K562 (cell line): ENCODE data around the gene ABCE1. TPM values are rescaled to one million over a fixed set of nuclear protein-coding genes. Genes with fewer than 3 reads are reported as not detected.

Experiments
- ADNP ChIP-seq: fragments of 200-800 bp; sonication (Bioruptor generic); IDR thresholded peaks from 2 replicates; pipeline ENCODE4 v1.6.1; 2016; ENCODE audit warnings: missing genetic modification characterization, missing compliant biosample characterization
- CHD4 ChIP-seq: fragments of 200-600 bp; sonication (generic); IDR thresholded peaks from 3 replicates; pipeline ENCODE4 v1.6.1; 2012; ENCODE audit warnings: low read depth, mild to moderate bottlenecking, mixed read lengths, low read length, inconsistent platforms; ENCODE audit not compliant: insufficient read depth, insufficient replicate concordance, poor library complexity, severe bottlenecking
- HNRNPUL1 ChIP-seq: fragments of 200-400 bp; formaldehyde crosslinking; IDR thresholded peaks from 2 replicates; pipeline ENCODE4 v1.6.1; 2017; ENCODE audit warnings: low read length
- ILF3 ChIP-seq: fragments of 450-650 bp; IDR thresholded peaks from 2 replicates; pipeline ENCODE4 v1.6.1; 2018; ENCODE audit warnings: antibody characterized with exemption, mild to moderate bottlenecking, moderate library complexity, borderline replicate concordance
- LEF1 ChIP-seq: fragments of 450-650 bp; IDR thresholded peaks from 2 replicates; pipeline ENCODE4 v1.6.1; 2016; ENCODE audit warnings: mild to moderate bottlenecking
- MAFK ChIP-seq: IDR thresholded peaks from 2 replicates; pipeline ENCODE4 v1.6.1; 2011; ENCODE audit warnings: low read length, improper control_type of control experiment
- MBD2 ChIP-seq: sonication (generic); IDR thresholded peaks from 2 replicates; pipeline ENCODE4 v1.6.1; 2016; ENCODE audit warnings: low read depth, borderline replicate concordance
- MTA2 ChIP-seq: fragments of 450-650 bp; IDR thresholded peaks from 2 replicates; pipeline ENCODE4 v1.6.1; 2016; ENCODE audit warnings: low read depth
- NCOA1 ChIP-seq: fragments of 450-650 bp; IDR thresholded peaks from 2 replicates; pipeline ENCODE4 v1.6.1; 2016; ENCODE audit warnings: low read depth
- NRF1 ChIP-seq, 2 experiments: fragments of 450-650 bp; IDR thresholded peaks in 1 of 2; conservative IDR thresholded peaks in 1 of 2; 2 replicates each; pipeline ENCODE4 v1.6.1; 2014; ENCODE audit warnings: mild to moderate bottlenecking in 2 of 2
- OTX1 ChIP-seq: fragments of 450-650 bp; formaldehyde crosslinking; IDR thresholded peaks from 2 replicates; pipeline ENCODE4 v1.4.0; 2022; ENCODE audit warnings: mild to moderate bottlenecking
- POLR2A ChIP-seq: fragments of 450-650 bp; conservative IDR thresholded peaks from 2 replicates; pipeline ENCODE4 v1.6.1; 2016
- POLR2B ChIP-seq: fragments of 450-650 bp; IDR thresholded peaks from 2 replicates; pipeline ENCODE4 v1.6.1; 2018; ENCODE audit warnings: low read depth; ENCODE audit not compliant: partially characterized antibody
- PRMT5 ChIP-seq: sonication (generic); formaldehyde crosslinking; IDR thresholded peaks from 2 replicates; pipeline ENCODE4 v1.5.0; 2020; ENCODE audit warnings: missing genetic modification reagents
- RBM15 ChIP-seq: fragments of 200-400 bp; formaldehyde crosslinking; IDR thresholded peaks from 2 replicates; pipeline ENCODE4 v1.6.1; 2018; ENCODE audit warnings: mild to moderate bottlenecking, low read length, moderate library complexity; ENCODE audit not compliant: insufficient read depth
- RFX5 ChIP-seq: IDR thresholded peaks from 2 replicates; pipeline ENCODE4 v1.6.1; 2011; ENCODE audit warnings: low read depth, mild to moderate bottlenecking, improper control_type of control experiment, low read length
- SRSF9 ChIP-seq: fragments of 200-400 bp; formaldehyde crosslinking; IDR thresholded peaks from 2 replicates; pipeline ENCODE4 v1.6.1; 2017; ENCODE audit warnings: low read depth, low read length, borderline replicate concordance
- ZBTB17 ChIP-seq: fragments of 450-650 bp; formaldehyde crosslinking; IDR thresholded peaks from 2 replicates; pipeline ENCODE4 v1.4.0; 2020; ENCODE audit warnings: mild to moderate bottlenecking
- ZNF165 ChIP-seq: fragments of 250-450 bp; sonication (Bioruptor Pico); IDR thresholded peaks from 2 replicates; pipeline ENCODE4 v1.4.0; 2020; ENCODE audit warnings: borderline replicate concordance
- ZNF184 ChIP-seq: sonication (generic); formaldehyde crosslinking; IDR thresholded peaks from 2 replicates; pipeline ENCODE4 v1.5.0; 2020; ENCODE audit warnings: missing genetic modification reagents
- ZNF445 ChIP-seq: fragments of 250-450 bp; sonication (Bioruptor Pico); IDR thresholded peaks from 2 replicates; pipeline ENCODE4 v1.4.0; 2020; ENCODE audit warnings: low read depth, mild to moderate bottlenecking, moderate library complexity
- polyA plus RNA-seq, 8 experiments: library from polyadenylated mRNA; depleted of rRNA in 4 of 8; stranded (reverse) in 5 of 8; unstranded in 3 of 8; fragments of >200 nt; fragmentation: Nextera tagmentation in 2 of 8; fragmentation: Illumina TruSeq in 1 of 8; extraction: Ambion mirVana in 2 of 8; extraction: Trizol in 1 of 8; gene quantifications; 2 replicates each; pipeline versions ENCODE4 v1.2.1 to v1.2.3, GENCODE V29; 2011 to 2014; ENCODE audit warnings: inconsistent platforms in 1 of 8, missing spikeins in 1 of 8
- total RNA-seq, 7 experiments: library from RNA; depleted of rRNA in 6 of 7; stranded (reverse); fragments of >200 nt in 6 of 7; fragmentation: Illumina TruSeq in 2 of 7; extraction: Trizol in 2 of 7; gene quantifications; 2 replicates each; pipeline versions ENCODE4 v1.2.1 to v1.2.3, GENCODE V29; 2011 to 2021; ENCODE audit warnings: low replicate concordance in 1 of 7
- TF ChIP-seq, protein P1 (sequence below): fragments of 450-650 bp; IDR thresholded peaks from 2 replicates; pipeline ENCODE4 v1.7.1; 2018; ENCODE audit warnings: mild to moderate bottlenecking, low read depth; ENCODE audit not compliant: partially characterized antibody
- TF ChIP-seq, protein P2 (sequence below), 2 experiments: fragments of 450-650 bp in 1 of 2; sonication (generic) in 1 of 2; formaldehyde crosslinking in 1 of 2; IDR thresholded peaks in 1 of 2; conservative IDR thresholded peaks in 1 of 2; 2 replicates each; pipeline versions ENCODE4 v1.6.1 to v1.8.1; 2016 to 2023; ENCODE audit warnings: mild to moderate bottlenecking in 2 of 2, moderate library complexity in 2 of 2, inconsistent platforms in 1 of 2, missing genetic modification reagents in 1 of 2
- TF ChIP-seq, protein P3 (sequence below): fragments of 450-650 bp; IDR thresholded peaks from 2 replicates; pipeline ENCODE4 v1.6.1; 2017; ENCODE audit warnings: antibody characterized with exemption

Gene ABCE1
- total and polyA plus RNA-seq, 9 of the 15 experiments (the other 6 are each of a cell fraction or from before 2014, with no cell fraction given), result 134 to 256 (median 169) TPM

GRCh38 chr4:145097821-145098674 lies at the start of gene ABCE1, which contains the start of gene ANAPC10 (continued):
- TF ChIP-seq, protein P1, sequence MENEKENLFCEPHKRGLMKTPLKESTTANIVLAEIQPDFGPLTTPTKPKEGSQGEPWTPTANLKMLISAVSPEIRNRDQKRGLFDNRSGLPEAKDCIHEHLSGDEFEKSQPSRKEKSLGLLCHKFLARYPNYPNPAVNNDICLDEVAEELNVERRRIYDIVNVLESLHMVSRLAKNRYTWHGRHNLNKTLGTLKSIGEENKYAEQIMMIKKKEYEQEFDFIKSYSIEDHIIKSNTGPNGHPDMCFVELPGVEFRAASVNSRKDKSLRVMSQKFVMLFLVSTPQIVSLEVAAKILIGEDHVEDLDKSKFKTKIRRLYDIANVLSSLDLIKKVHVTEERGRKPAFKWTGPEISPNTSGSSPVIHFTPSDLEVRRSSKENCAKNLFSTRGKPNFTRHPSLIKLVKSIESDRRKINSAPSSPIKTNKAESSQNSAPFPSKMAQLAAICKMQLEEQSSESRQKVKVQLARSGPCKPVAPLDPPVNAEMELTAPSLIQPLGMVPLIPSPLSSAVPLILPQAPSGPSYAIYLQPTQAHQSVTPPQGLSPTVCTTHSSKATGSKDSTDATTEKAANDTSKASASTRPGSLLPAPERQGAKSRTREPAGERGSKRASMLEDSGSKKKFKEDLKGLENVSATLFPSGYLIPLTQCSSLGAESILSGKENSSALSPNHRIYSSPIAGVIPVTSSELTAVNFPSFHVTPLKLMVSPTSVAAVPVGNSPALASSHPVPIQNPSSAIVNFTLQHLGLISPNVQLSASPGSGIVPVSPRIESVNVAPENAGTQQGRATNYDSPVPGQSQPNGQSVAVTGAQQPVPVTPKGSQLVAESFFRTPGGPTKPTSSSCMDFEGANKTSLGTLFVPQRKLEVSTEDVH, result peak; percentile 77
- no peak for TF ChIP-seq ZNF445 (CRISPR knock-in tag)
- no peak for TF ChIP-seq SRSF9
- TF ChIP-seq LEF1, result no peak; the same call in 1 of the 2 replicates
- no peak for TF ChIP-seq HNRNPUL1
- TF ChIP-seq NCOA1, result peak; percentile 24; the same call in 1 of the 2 replicates
- TF ChIP-seq RBM15, result no peak
- TF ChIP-seq POLR2B, result peak; percentile 83
- TF ChIP-seq POLR2A, result peak; percentile 95
- no peak for TF ChIP-seq MAFK
- TF ChIP-seq ILF3, result no peak
- TF ChIP-seq NRF1 (conservative IDR thresholded peaks at IDR 0.05 in 1 of 2, IDR thresholded peaks at IDR 0.05 in 1 of 2), result peak; percentile 91 to 93
- 0 out of 2 replicates have a peak, but pooled peaks have one; percentile 22 for TF ChIP-seq OTX1
- peak; percentile 88 for TF ChIP-seq ZBTB17 (CRISPR knock-in tag)
- TF ChIP-seq ZNF165 (CRISPR knock-in tag), result peak; percentile 56; the same call in 1 of the 2 replicates
- no peak for TF ChIP-seq MTA2
- no peak for TF ChIP-seq ZNF184 (CRISPR knock-in tag)
- peak; percentile 85 for TF ChIP-seq MBD2
- TF ChIP-seq, protein P2, sequence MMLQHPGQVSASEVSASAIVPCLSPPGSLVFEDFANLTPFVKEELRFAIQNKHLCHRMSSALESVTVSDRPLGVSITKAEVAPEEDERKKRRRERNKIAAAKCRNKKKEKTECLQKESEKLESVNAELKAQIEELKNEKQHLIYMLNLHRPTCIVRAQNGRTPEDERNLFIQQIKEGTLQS (IDR thresholded peaks at IDR 0.05), result peak; percentile 100
- TF ChIP-seq, protein P2 (CRISPR knock-in tag; conservative IDR thresholded peaks at IDR 0.05), result 0 out of 2 replicates have a peak, but pooled peaks have one; percentile 41
- TF ChIP-seq, protein P3, sequence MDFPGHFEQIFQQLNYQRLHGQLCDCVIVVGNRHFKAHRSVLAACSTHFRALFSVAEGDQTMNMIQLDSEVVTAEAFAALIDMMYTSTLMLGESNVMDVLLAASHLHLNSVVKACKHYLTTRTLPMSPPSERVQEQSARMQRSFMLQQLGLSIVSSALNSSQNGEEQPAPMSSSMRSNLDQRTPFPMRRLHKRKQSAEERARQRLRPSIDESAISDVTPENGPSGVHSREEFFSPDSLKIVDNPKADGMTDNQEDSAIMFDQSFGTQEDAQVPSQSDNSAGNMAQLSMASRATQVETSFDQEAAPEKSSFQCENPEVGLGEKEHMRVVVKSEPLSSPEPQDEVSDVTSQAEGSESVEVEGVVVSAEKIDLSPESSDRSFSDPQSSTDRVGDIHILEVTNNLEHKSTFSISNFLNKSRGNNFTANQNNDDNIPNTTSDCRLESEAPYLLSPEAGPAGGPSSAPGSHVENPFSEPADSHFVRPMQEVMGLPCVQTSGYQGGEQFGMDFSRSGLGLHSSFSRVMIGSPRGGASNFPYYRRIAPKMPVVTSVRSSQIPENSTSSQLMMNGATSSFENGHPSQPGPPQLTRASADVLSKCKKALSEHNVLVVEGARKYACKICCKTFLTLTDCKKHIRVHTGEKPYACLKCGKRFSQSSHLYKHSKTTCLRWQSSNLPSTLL, result no peak
- no peak for TF ChIP-seq PRMT5 (CRISPR knock-in tag)
- TF ChIP-seq RFX5, result no peak
- no peak for TF ChIP-seq CHD4
- no peak for TF ChIP-seq ADNP
